Measurements from ENCODE around the gene ADGRD1.

The ADGRD1 gene

GRCh38 chr12:131146173-131146675, 192.5 kb downstream of the ADGRD1 start:
- WGBS, 2 experiments, result 89 to 100% methylated on average over 1 to 3 of the region's 5 CpGs
- Histone ChIP-seq H3K4me1 (ENCODE audit: control insufficient read depth, insufficient read depth, low read length) (peaks cover 5% of the 10 kb centered on the region), H3K36me3 (ENCODE audit: control insufficient read depth, insufficient read depth, low read length) (no peaks in the 10 kb centered on the region), H3K27ac (ENCODE audit: insufficient read depth, low read depth, low read length, poor library complexity, severe bottlenecking) (no peak overlapping the region), H3K4me3 (ENCODE audit: insufficient read depth, low read depth, low read length) (no peak overlapping the region), H3K27me3 (ENCODE audit: control insufficient read depth, insufficient read depth, low read length, poor library complexity, severe bottlenecking) (no peaks in the 10 kb centered on the region), H3K9me3 (ENCODE audit: control insufficient read depth, low read length) (no peaks in the 10 kb centered on the region)

GRCh38 chr12:131147293-131147692, 193.6 kb downstream of the ADGRD1 start:
- no peaks in the 10 kb centered on the region for H3K9me3 ChIP-seq (ENCODE audit: control insufficient read depth, low read length)
- H3K36me3 ChIP-seq (ENCODE audit: control insufficient read depth, insufficient read depth, low read length), result no peaks in the 10 kb centered on the region
- WGBS, 2 experiments, result 88% methylated on average over 1 of the region's 1 CpG; no CpG with 5 or more reads in 1 of the 2 experiments

GRCh38 chr12:131147894-131148293, 194.2 kb downstream of the ADGRD1 start:
- WGBS, 2 experiments, result 90 to 100% methylated on average over 1 of the region's 3 CpGs
- no peaks in the 10 kb centered on the region for H3K9me3 ChIP-seq (ENCODE audit: control insufficient read depth, low read length)
- no peaks in the 10 kb centered on the region for H3K36me3 ChIP-seq (ENCODE audit: control insufficient read depth, insufficient read depth, low read length)
- peaks cover 5% of the 10 kb centered on the region for H3K4me1 ChIP-seq (ENCODE audit: control insufficient read depth, insufficient read depth, low read length)
- no peak overlapping the region for H3K27ac ChIP-seq (ENCODE audit: insufficient read depth, low read depth, low read length, poor library complexity, severe bottlenecking)
- H3K4me3 ChIP-seq (ENCODE audit: insufficient read depth, low read depth, low read length), result no peak overlapping the region
- no peaks in the 10 kb centered on the region for H3K27me3 ChIP-seq (ENCODE audit: control insufficient read depth, insufficient read depth, low read length, poor library complexity, severe bottlenecking)

More at GRCh38 chr12:131147293-131147692, 193.6 kb downstream of the ADGRD1 start:
- Histone ChIP-seq H3K27ac (ENCODE audit: insufficient read depth, low read depth, low read length, poor library complexity, severe bottlenecking) (no peak overlapping the region), H3K4me1 (ENCODE audit: control insufficient read depth, insufficient read depth, low read length) (peaks cover 5% of the 10 kb centered on the region), H3K4me3 (ENCODE audit: insufficient read depth, low read depth, low read length) (no peak overlapping the region), H3K27me3 (ENCODE audit: control insufficient read depth, insufficient read depth, low read length, poor library complexity, severe bottlenecking) (no peaks in the 10 kb centered on the region)

GRCh38 chr12:131151558-131152345, 198.0 kb downstream of the ADGRD1 start:
- WGBS, 2 experiments, result 92 to 95% methylated on average over 8 of the region's 8 CpGs
- H3K27ac ChIP-seq (ENCODE audit: insufficient read depth, low read depth, low read length, poor library complexity, severe bottlenecking), result no peak overlapping the region
- no peaks in the 10 kb centered on the region for H3K9me3 ChIP-seq (ENCODE audit: control insufficient read depth, low read length)
- H3K36me3 ChIP-seq (ENCODE audit: control insufficient read depth, insufficient read depth, low read length), result no peaks in the 10 kb centered on the region
- H3K4me3 ChIP-seq (ENCODE audit: insufficient read depth, low read depth, low read length), result no peak overlapping the region
- no peaks in the 10 kb centered on the region for H3K27me3 ChIP-seq (ENCODE audit: control insufficient read depth, insufficient read depth, low read length, poor library complexity, severe bottlenecking)
- H3K4me1 ChIP-seq (ENCODE audit: control insufficient read depth, insufficient read depth, low read length), result no peaks in the 10 kb centered on the region

GRCh38 chr12:131152587-131152986, 198.9 kb downstream of the ADGRD1 start:
- no peaks in the 10 kb centered on the region for H3K9me3 ChIP-seq (ENCODE audit: control insufficient read depth, low read length)
- no peak overlapping the region for H3K27ac ChIP-seq (ENCODE audit: insufficient read depth, low read depth, low read length, poor library complexity, severe bottlenecking)
- 95 to 96% methylated on average over 5 of the region's 5 CpGs for WGBS, 2 experiments
- H3K4me1 ChIP-seq (ENCODE audit: control insufficient read depth, insufficient read depth, low read length), result no peaks in the 10 kb centered on the region
- no peaks in the 10 kb centered on the region for H3K27me3 ChIP-seq (ENCODE audit: control insufficient read depth, insufficient read depth, low read length, poor library complexity, severe bottlenecking)
- no peak overlapping the region for H3K4me3 ChIP-seq (ENCODE audit: insufficient read depth, low read depth, low read length)
- no peaks in the 10 kb centered on the region for H3K36me3 ChIP-seq (ENCODE audit: control insufficient read depth, insufficient read depth, low read length)

GRCh38 chr12:131153016-131153415, 199.3 kb downstream of the ADGRD1 start:
- no peaks in the 10 kb centered on the region for H3K4me1 ChIP-seq (ENCODE audit: control insufficient read depth, insufficient read depth, low read length)
- no peaks in the 10 kb centered on the region for H3K36me3 ChIP-seq (ENCODE audit: control insufficient read depth, insufficient read depth, low read length)
- H3K27ac ChIP-seq (ENCODE audit: insufficient read depth, low read depth, low read length, poor library complexity, severe bottlenecking), result no peak overlapping the region
- WGBS, 2 experiments, result 85 to 95% methylated on average over 5 of the region's 5 CpGs
- no peaks in the 10 kb centered on the region for H3K27me3 ChIP-seq (ENCODE audit: control insufficient read depth, insufficient read depth, low read length, poor library complexity, severe bottlenecking)
- no peak overlapping the region for H3K4me3 ChIP-seq (ENCODE audit: insufficient read depth, low read depth, low read length)
- no peaks in the 10 kb centered on the region for H3K9me3 ChIP-seq (ENCODE audit: control insufficient read depth, low read length)

GRCh38 chr12:131153956-131154355, 200.2 kb downstream of the ADGRD1 start:
- Histone ChIP-seq H3K36me3 (ENCODE audit: control insufficient read depth, insufficient read depth, low read length) (no peaks in the 10 kb centered on the region), H3K27me3 (ENCODE audit: control insufficient read depth, insufficient read depth, low read length, poor library complexity, severe bottlenecking) (no peaks in the 10 kb centered on the region), H3K4me3 (ENCODE audit: insufficient read depth, low read depth, low read length) (no peak overlapping the region), H3K9me3 (ENCODE audit: control insufficient read depth, low read length) (no peaks in the 10 kb centered on the region), H3K4me1 (ENCODE audit: control insufficient read depth, insufficient read depth, low read length) (no peaks in the 10 kb centered on the region), H3K27ac (ENCODE audit: insufficient read depth, low read depth, low read length, poor library complexity, severe bottlenecking) (no peak overlapping the region)
- WGBS, 2 experiments, result 90% methylated on average over 5 of the region's 5 CpGs

- no peaks in the 10 kb centered on the region for H3K4me1 ChIP-seq (ENCODE audit: control insufficient read depth, insufficient read depth, low read length)
- H3K27me3 ChIP-seq (ENCODE audit: control insufficient read depth, insufficient read depth, low read length, poor library complexity, severe bottlenecking), result no peaks in the 10 kb centered on the region
- no peaks in the 10 kb centered on the region for H3K9me3 ChIP-seq (ENCODE audit: control insufficient read depth, low read length)
- H3K4me3 ChIP-seq (ENCODE audit: insufficient read depth, low read depth, low read length), result no peak overlapping the region
- H3K36me3 ChIP-seq (ENCODE audit: control insufficient read depth, insufficient read depth, low read length), result no peaks in the 10 kb centered on the region
- no peak overlapping the region for H3K27ac ChIP-seq (ENCODE audit: insufficient read depth, low read depth, low read length, poor library complexity, severe bottlenecking)
- WGBS, 2 experiments, result 91 to 92% methylated on average over 6 of the region's 6 CpGs
Observed at GRCh38 chr12:131155131-131155530, 201.4 kb downstream of the ADGRD1 start.

- no peaks in the 10 kb centered on the region for H3K36me3 ChIP-seq (ENCODE audit: control insufficient read depth, insufficient read depth, low read length)
- no peak overlapping the region for H3K4me3 ChIP-seq (ENCODE audit: insufficient read depth, low read depth, low read length)
- H3K4me1 ChIP-seq (ENCODE audit: control insufficient read depth, insufficient read depth, low read length), result no peaks in the 10 kb centered on the region
- H3K27ac ChIP-seq (ENCODE audit: insufficient read depth, low read depth, low read length, poor library complexity, severe bottlenecking), result no peak overlapping the region
- H3K9me3 ChIP-seq (ENCODE audit: control insufficient read depth, low read length), result no peaks in the 10 kb centered on the region
- 79 to 85% methylated on average over 4 of the region's 4 CpGs for WGBS, 2 experiments
- H3K27me3 ChIP-seq (ENCODE audit: control insufficient read depth, insufficient read depth, low read length, poor library complexity, severe bottlenecking), result no peaks in the 10 kb centered on the region
Observed at GRCh38 chr12:131157743-131158142, 204.0 kb downstream of the ADGRD1 start.

GRCh38 chr12:131159660-131160059, 206.0 kb downstream of the ADGRD1 start:
- WGBS, 2 experiments, result 35 to 40% methylated on average over 3 of the region's 3 CpGs
- Histone ChIP-seq H3K9me3 (ENCODE audit: control insufficient read depth, low read length) (no peaks in the 10 kb centered on the region), H3K4me1 (ENCODE audit: control insufficient read depth, insufficient read depth, low read length) (no peaks in the 10 kb centered on the region), H3K27ac (ENCODE audit: insufficient read depth, low read depth, low read length, poor library complexity, severe bottlenecking) (no peak overlapping the region), H3K36me3 (ENCODE audit: control insufficient read depth, insufficient read depth, low read length) (no peaks in the 10 kb centered on the region), H3K27me3 (ENCODE audit: control insufficient read depth, insufficient read depth, low read length, poor library complexity, severe bottlenecking) (no peaks in the 10 kb centered on the region), H3K4me3 (ENCODE audit: insufficient read depth, low read depth, low read length) (no peak overlapping the region)

Data from ectodermal cell (in vitro differentiated cells).